Amniotic stem cell (primary cell): ENCODE results near the gene NGFR.

ENCODE experiments used
- DNase-seq: peaks from one replicate; lab custom pipeline; 2025; lab: John Stamatoyannopoulos, UW

Gene NGFR

DNA sequence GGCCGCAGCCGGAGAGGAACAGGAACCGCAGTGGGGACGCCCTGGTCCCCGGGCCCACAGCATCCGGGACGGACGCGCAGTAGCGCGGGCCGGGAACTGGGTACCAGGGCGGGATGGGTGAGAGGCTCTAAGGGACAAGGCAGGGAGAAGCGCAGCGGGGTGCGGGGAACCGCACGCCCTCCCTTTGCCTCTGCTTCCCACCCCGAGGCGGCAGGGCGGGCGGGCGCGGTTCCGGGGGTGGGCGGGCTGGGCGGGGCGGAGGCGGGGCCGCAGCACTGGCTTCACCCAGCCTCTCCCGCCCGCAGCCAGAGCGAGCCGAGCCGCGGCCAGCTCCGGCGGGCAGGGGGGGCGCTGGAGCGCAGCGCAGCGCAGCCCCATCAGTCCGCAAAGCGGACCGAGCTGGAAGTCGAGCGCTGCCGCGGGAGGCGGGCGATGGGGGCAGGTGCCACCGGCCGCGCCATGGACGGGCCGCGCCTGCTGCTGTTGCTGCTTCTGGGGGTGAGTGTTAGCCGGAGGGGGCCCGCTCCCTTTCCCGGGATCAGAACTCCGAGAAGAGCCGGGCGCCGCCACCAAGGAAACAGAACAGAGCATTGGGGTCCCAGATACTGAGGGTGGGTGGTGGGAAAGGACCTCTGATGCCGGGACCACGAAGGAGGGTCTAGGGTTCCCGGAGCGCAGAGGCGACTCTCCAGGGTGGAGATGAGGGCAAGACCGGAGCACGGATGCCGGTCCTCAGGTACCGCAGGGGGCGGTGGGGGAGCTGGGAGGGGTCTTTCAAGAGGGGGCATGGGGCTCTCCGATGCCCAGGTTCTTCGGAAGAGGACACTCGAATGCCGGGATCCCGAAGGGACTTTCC is at the start of gene NGFR:
NGFR (plus strand) TSS at position 308 of the 856 bp plus-strand sequence; CDS start at position 433, 125 bp downstream.
- DNase-seq: no peak

- no peak for DNase-seq
Measured at GRCh38 chr17:49445591-49445990, 49.5 kb upstream of the NGFR start.

DNA sequence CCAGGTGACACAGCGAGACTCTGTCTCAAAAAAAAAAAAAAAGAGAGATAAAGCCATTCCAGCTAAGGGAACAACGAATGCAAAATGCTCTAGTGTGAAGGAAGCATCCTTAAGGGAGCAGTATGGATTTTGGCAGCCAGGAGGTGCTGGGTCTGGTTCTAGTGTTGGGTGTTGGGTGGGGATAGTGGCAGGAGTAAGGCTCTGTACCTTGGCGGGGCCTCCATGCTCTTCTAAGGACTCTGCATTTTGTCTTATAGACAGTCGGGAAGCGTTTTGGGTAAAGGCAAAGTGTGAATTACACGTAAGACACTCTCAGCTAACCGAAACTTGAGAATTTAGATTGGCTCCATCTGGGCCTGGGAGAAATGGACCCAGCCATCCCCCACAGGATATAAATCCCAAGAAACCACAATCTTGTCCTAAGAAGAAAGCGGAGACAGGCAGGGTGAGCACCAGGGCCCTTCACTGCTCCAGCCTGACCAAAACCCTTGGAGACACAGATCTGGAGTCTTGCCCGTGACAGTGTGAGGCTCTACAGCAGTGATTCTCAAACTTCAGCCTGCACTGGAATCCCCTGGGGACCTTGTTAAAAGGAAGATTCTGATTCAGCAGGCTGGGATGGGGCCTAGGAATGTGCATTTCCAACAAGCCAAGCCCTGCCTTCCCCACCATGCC is 47.3 kb upstream of the NGFR start:
- DNase-seq: no peak

DNA sequence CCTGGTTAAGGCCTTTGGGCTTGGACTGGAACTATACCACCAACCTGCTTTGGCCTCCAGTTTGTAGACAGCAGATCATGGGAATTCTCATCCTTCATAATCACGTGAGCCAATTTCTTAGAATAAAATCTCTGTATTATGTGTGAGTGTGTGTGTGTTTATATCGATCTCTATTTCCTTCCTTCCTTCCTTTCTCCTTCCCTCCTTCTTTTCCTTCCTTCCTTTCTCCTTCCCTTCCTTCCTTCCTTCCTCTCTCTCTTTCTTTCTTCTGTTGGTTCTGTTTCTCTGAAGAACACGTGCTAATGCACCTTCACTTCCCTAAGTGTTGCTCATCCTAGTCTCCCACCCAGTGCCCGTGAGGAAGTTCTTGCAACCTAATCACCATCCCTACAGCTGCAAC is 44.9 kb upstream of the NGFR start:
- no peak for DNase-seq

GRCh38 chr17:49450735-49451134 is 44.4 kb upstream of the NGFR start:
- DNase-seq: peak; percentile 8

GRCh38 chr17:49452201-49452600 is 42.9 kb upstream of the NGFR start:
- DNase-seq: no peak

GRCh38 chr17:49452661-49453060 is 42.4 kb upstream of the NGFR start:
- DNase-seq: no peak

GRCh38 chr17:49454050-49454449 is 41.0 kb upstream of the NGFR start:
- DNase-seq: no peak

- DNase-seq: no peak
Measured at GRCh38 chr17:49455272-49455861, 39.7 kb upstream of the NGFR start.

GRCh38 chr17:49456183-49456965 is 38.7 kb upstream of the NGFR start:
- DNase-seq: peak; percentile 45

GRCh38 chr17:49457564-49458535 is 37.2 kb upstream of the NGFR start:
- DNase-seq: no peak

DNA sequence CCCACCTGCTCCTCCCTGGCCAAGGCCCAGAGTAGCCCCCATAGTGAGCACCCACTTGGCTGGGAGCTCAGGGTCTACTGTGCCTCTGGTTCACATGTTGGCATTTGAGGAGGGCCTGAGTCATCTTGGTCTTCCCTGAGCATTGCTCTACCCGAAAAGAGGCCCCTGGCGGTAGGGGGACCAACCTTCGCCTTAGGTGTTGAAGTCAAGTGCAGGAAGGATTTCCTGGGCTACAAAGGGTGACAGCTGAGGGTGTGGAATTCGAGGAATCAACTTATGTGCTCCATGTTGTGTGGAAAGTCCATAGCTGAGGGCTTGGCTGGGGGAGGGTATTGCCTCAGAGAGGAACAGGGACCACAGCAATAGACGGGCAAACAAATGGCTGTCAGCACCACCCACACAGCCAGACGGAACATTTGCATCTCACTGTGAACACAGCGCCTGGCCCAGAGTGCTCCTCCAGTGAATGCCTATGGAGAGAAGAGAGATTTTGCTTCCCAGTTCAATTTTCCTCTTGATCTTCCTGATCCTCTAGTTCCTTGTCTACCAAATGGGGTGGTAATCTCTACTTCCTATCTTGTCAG is 35.6 kb upstream of the NGFR start:
- no peak for DNase-seq

DNA sequence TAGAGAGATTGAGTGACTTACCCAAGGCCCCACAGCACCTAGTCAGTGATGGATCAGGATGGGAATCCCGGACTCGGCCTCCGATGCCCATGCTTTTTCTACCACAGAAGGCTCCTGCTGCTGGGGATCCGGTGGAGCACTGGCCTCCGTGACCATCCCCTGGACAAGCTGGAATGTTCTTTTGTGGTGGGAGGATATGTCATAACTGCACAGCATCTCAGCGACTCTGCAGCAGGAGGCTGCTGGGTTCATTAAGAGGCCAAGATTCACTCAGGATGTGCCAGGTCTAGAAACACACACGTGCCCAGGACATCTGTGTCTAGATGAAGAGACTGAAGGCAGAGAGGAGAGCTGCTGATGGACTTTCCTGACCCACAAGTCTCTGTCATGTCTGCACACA is 34.7 kb upstream of the NGFR start:
- DNase-seq: no peak

- no peak for DNase-seq
Measured at GRCh38 chr17:49461580-49461979, 33.5 kb upstream of the NGFR start.

GRCh38 chr17:49464049-49464448 is 31.0 kb upstream of the NGFR start:
- no peak for DNase-seq

GRCh38 chr17:49465331-49465903 is 29.7 kb upstream of the NGFR start:
- no peak for DNase-seq

- DNase-seq: no peak
Measured at GRCh38 chr17:49466436-49466835, 28.7 kb upstream of the NGFR start.

GRCh38 chr17:49467175-49467574 is 27.9 kb upstream of the NGFR start:
- DNase-seq: no peak

- DNase-seq: no peak
Measured at GRCh38 chr17:49468811-49469385, 26.2 kb upstream of the NGFR start.
